GM18870 (cell line): ENCODE data around the gene C12orf75.
"Not testable (repeated sequence)": the region's sequence is repeated elsewhere in the genome, so short reads cannot be mapped to it uniquely, and the experiment has no call there.

Source experiments
- ATAC-seq: cut with Tn5 transposase; IDR thresholded peaks from one replicate; pipeline ENCODE4 v1.9.1; 2021; ENCODE audit warnings: moderate library complexity; ENCODE audit not compliant: unreplicated experiment

C12orf75 gene

GRCh38 chr12:105309384-105309783 lies 21.1 kb upstream of the C12orf75 start:
- ATAC-seq, result not testable (repeated sequence)

- not testable (repeated sequence) for ATAC-seq
Observed at GRCh38 chr12:105310476-105311085, 19.9 kb upstream of the C12orf75 start.

- not testable (repeated sequence) for ATAC-seq
Observed at GRCh38 chr12:105311936-105312335, 18.6 kb upstream of the C12orf75 start.

GRCh38 chr12:105313755-105314154 lies 16.7 kb upstream of the C12orf75 start:
- not testable (repeated sequence) for ATAC-seq

GRCh38 chr12:105315130-105315529 lies 15.4 kb upstream of the C12orf75 start:
- no peak for ATAC-seq

GRCh38 chr12:105315726-105316125 lies 14.8 kb upstream of the C12orf75 start:
- no peak for ATAC-seq

- no peak for ATAC-seq
Observed at GRCh38 chr12:105316931-105317852, 13.3 kb upstream of the C12orf75 start.

GRCh38 chr12:105317942-105318621 lies 12.4 kb upstream of the C12orf75 start:
- ATAC-seq, result no peak

- no peak for ATAC-seq
Observed at GRCh38 chr12:105318651-105319483, 11.6 kb upstream of the C12orf75 start.

- no peak for ATAC-seq
Observed at GRCh38 chr12:105319691-105320209, 10.7 kb upstream of the C12orf75 start.

- ATAC-seq, result no peak
Observed at GRCh38 chr12:105321125-105321524, 9.4 kb upstream of the C12orf75 start.

- no peak for ATAC-seq
Observed at GRCh38 chr12:105322070-105322469, 8.4 kb upstream of the C12orf75 start.

- ATAC-seq, result no peak
Observed at GRCh38 chr12:105324704-105325103, 5.8 kb upstream of the C12orf75 start.

- no peak for ATAC-seq
Observed at GRCh38 chr12:105325117-105325516, 5.4 kb upstream of the C12orf75 start.

- ATAC-seq, result peak; percentile 7
Observed at GRCh38 chr12:105329926-105330282, 587 bp upstream of the C12orf75 start.

- ATAC-seq, result no peak
Observed at GRCh38 chr12:105330931-105331804, 677 bp downstream of the C12orf75 start.

- ATAC-seq, result no peak
Observed at GRCh38 chr12:105331805-105332251, 1.3 kb downstream of the C12orf75 start.

GRCh38 chr12:105332286-105332685 lies 1.8 kb downstream of the C12orf75 start:
- not testable (repeated sequence) for ATAC-seq

- no peak for ATAC-seq
Observed at GRCh38 chr12:105332925-105333324, 2.4 kb downstream of the C12orf75 start.
